RWPE2 (cell line): ENCODE results near the gene CD6.

Experiments used
- ATAC-seq: fragments of 200-7000 bp; cut with Tn5 transposase; 3 replicates; pipeline ENCODE4 v1.9.1; 2021; ENCODE audit warnings: low read depth
- DNase-seq: peaks from one replicate; pipeline ENCODE4 v3.0.0-alpha.2; 2020; ENCODE audit warnings: low spot score
- H3K27ac ChIP-seq: fragments of 450-650 bp; 2 replicates; pipeline ENCODE4 v1.5.1; 2017; ENCODE audit warnings: mild to moderate bottlenecking; ENCODE audit not compliant: poor library complexity, severe bottlenecking
- H3K27me3 ChIP-seq: fragments of 250-450 bp; sonication (Bioruptor Pico); 2 replicates; pipeline ENCODE4 v1.5.1; 2021; ENCODE audit warnings: mild to moderate bottlenecking, moderate library complexity; ENCODE audit not compliant: insufficient read depth, poor library complexity, severe bottlenecking
- H3K36me3 ChIP-seq: fragments of 250-450 bp; sonication (Bioruptor Pico); 2 replicates; pipeline ENCODE4 v1.5.1; 2020; ENCODE audit warnings: low read depth, mild to moderate bottlenecking, moderate library complexity
- H3K4me1 ChIP-seq: fragments of 250-450 bp; sonication (Bioruptor Pico); 2 replicates; pipeline ENCODE4 v1.5.1; 2021; ENCODE audit warnings: mild to moderate bottlenecking, moderate library complexity; ENCODE audit not compliant: insufficient read depth, poor library complexity, severe bottlenecking
- H3K4me3 ChIP-seq: fragments of 250-450 bp; sonication (Bioruptor Pico); 2 replicates; pipeline ENCODE4 v1.5.1; 2021; ENCODE audit warnings: mild to moderate bottlenecking, moderate library complexity; ENCODE audit not compliant: severe bottlenecking
- H3K9me3 ChIP-seq: fragments of 250-450 bp; sonication (Bioruptor Pico); 2 replicates; pipeline ENCODE4 v1.5.1; 2021; ENCODE audit warnings: mild to moderate bottlenecking, moderate library complexity; ENCODE audit not compliant: severe bottlenecking
- TF ChIP-seq, protein P1 (sequence below): fragments of 450-650 bp; IDR thresholded peaks from one replicate; pipeline ENCODE4 v1.5.1; 2017; ENCODE audit warnings: mild to moderate bottlenecking, moderate library complexity; ENCODE audit not compliant: poor library complexity, severe bottlenecking

Gene CD6

DNA sequence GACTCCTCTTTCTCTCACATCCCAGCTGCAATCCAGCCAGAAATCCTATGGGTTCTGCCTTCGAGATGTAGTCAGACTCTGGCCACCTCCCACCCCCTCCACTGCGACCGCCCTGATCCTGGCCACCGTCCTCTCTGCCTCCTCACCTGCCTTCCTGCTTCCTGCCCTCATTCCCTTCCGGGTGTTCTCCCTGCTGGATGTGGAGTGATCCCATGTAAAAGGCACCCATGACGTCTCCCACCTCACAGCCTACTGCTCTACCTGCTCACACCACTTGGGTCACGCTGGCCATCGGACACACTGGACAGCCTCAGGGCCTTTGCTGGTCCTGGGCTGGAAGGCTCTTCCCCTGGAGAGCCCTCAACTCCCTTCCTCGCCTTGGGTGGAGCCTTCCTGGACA, 97.1 kb downstream of the CD6 start:
- H3K36me3 ChIP-seq = no peaks in the 10 kb centered on the region
- no peak for ATAC-seq
- no peaks in the 10 kb centered on the region for H3K27me3 ChIP-seq
- no peak for DNase-seq
- H3K27ac ChIP-seq = no peak overlapping the region
- TF ChIP-seq, protein P1, sequence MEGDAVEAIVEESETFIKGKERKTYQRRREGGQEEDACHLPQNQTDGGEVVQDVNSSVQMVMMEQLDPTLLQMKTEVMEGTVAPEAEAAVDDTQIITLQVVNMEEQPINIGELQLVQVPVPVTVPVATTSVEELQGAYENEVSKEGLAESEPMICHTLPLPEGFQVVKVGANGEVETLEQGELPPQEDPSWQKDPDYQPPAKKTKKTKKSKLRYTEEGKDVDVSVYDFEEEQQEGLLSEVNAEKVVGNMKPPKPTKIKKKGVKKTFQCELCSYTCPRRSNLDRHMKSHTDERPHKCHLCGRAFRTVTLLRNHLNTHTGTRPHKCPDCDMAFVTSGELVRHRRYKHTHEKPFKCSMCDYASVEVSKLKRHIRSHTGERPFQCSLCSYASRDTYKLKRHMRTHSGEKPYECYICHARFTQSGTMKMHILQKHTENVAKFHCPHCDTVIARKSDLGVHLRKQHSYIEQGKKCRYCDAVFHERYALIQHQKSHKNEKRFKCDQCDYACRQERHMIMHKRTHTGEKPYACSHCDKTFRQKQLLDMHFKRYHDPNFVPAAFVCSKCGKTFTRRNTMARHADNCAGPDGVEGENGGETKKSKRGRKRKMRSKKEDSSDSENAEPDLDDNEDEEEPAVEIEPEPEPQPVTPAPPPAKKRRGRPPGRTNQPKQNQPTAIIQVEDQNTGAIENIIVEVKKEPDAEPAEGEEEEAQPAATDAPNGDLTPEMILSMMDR = no peak
- H3K4me3 ChIP-seq = no peak overlapping the region
- no peaks in the 10 kb centered on the region for H3K4me1 ChIP-seq
- H3K9me3 ChIP-seq = no peaks in the 10 kb centered on the region

DNA sequence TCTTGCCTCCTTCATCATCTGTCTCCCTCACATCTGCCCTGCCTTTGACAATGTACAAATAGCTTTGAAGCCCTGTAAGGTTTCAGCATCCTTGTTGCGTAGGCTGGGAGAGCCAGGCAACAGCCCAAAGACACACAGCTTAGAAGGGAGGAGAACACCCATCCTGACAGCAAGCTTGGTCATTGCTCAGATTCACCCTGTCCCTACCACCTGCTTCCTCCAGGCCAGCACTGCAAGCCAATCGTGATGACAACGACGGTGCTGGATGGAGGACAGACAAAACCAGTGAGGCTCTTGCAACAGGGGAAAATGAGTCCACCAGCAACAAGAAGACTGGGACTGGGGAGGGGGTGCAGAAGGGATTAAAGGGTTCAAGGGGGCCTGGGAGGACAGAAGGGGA, 97.9 kb downstream of the CD6 start:
- Histone ChIP-seq H3K4me1 (no peaks in the 10 kb centered on the region), H3K36me3 (no peaks in the 10 kb centered on the region), H3K4me3 (no peak overlapping the region), H3K27ac (no peak overlapping the region), H3K27me3 (no peaks in the 10 kb centered on the region), H3K9me3 (no peaks in the 10 kb centered on the region)
- ATAC-seq (no peak), DNase-seq (no peak)
- TF ChIP-seq, protein P1 = no peak
